RPMI8226 (cell line): ENCODE measurements around the gene ACTRT2.

Experiments used
- DNase-seq: peaks from one replicate; pipeline ENCODE4 v3.0.0-alpha.2; 2015

ACTRT2 gene

GRCh38 chr1:3018576-3018975 is 2.7 kb upstream of the ACTRT2 start:
- no peak for DNase-seq

GRCh38 chr1:3019007-3019515 is 2.2 kb upstream of the ACTRT2 start:
- DNase-seq: no peak

GRCh38 chr1:3019516-3020051 is 1.7 kb upstream of the ACTRT2 start:
- DNase-seq: no peak

GRCh38 chr1:3020263-3020909 is 881 bp upstream of the ACTRT2 start:
- DNase-seq: no peak

- no peak for DNase-seq
These were observed 634 bp downstream of the ACTRT2 start for GRCh38 chr1:3021801-3022401.

GRCh38 chr1:3022511-3022973 is 1.3 kb downstream of the ACTRT2 start:
- no peak for DNase-seq

- no peak for DNase-seq
These were observed 1.7 kb downstream of the ACTRT2 start for GRCh38 chr1:3022976-3023375.

- peak; percentile 36 for DNase-seq
These were observed 2.8 kb downstream of the ACTRT2 start for GRCh38 chr1:3024019-3024418.

GRCh38 chr1:3024588-3024987 is 3.3 kb downstream of the ACTRT2 start:
- DNase-seq: no peak

GRCh38 chr1:3026124-3026523 is 4.9 kb downstream of the ACTRT2 start:
- DNase-seq: no peak

GRCh38 chr1:3026581-3027391 is 5.5 kb downstream of the ACTRT2 start:
- DNase-seq: no peak

GRCh38 chr1:3027611-3028371 is 6.5 kb downstream of the ACTRT2 start:
- DNase-seq: no peak

- DNase-seq: no peak
These were observed 7.4 kb downstream of the ACTRT2 start for GRCh38 chr1:3028531-3029282.

- no peak for DNase-seq
These were observed 8.3 kb downstream of the ACTRT2 start for GRCh38 chr1:3029481-3029961.

- DNase-seq: no peak
These were observed 8.9 kb downstream of the ACTRT2 start for GRCh38 chr1:3029991-3030662.

- no peak for DNase-seq
These were observed 9.6 kb downstream of the ACTRT2 start for GRCh38 chr1:3030663-3031381.

GRCh38 chr1:3031401-3032221 is 10.3 kb downstream of the ACTRT2 start:
- DNase-seq: no peak

- no peak for DNase-seq
These were observed 11.2 kb downstream of the ACTRT2 start for GRCh38 chr1:3032371-3033039.
